HUDEP-2 (cell line): ENCODE measurements around the gene SULT1C3.

Experiments used
- DNase-seq, 76 experiments: peaks; one replicate each; lab custom pipeline; 2025; ENCODE audit not compliant: unreplicated experiment in 76 of 76; lab: John Stamatoyannopoulos, UW

The SULT1C3 gene

DNA sequence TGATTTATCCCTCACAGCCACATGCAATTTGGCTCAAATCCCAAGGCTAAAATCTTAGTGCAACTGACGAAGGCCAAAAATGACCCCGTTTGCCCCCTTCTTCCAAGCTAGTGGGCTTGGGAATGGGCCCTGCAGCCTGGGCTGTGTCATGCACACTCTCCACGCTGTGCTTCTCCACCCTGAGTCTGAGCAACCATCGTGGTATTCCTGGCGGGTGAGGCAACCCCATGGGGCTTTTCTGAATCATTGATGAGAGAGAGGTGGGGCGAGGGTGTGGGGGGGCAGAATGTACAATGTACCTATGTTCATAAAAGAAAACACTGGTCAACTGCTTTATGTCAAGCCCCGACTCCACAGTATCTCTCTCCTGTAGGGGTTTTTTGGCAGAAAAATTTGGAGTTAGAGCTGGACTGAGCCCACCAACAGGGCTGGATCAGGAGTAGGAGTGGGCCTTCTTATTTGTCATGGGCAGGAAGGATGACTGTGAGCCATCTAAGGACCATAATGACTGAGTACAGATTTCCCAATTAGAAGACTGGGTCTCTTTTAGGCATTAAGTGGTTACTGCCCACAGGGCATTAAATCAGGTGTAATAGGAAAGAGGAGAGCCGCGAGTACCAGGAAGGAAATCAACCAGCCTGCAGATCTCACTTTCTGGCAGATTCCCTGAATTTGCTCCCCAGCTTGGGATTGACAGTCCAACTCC lies 57.8 kb downstream of the SULT1C3 start:
- DNase-seq: no peak

DNA sequence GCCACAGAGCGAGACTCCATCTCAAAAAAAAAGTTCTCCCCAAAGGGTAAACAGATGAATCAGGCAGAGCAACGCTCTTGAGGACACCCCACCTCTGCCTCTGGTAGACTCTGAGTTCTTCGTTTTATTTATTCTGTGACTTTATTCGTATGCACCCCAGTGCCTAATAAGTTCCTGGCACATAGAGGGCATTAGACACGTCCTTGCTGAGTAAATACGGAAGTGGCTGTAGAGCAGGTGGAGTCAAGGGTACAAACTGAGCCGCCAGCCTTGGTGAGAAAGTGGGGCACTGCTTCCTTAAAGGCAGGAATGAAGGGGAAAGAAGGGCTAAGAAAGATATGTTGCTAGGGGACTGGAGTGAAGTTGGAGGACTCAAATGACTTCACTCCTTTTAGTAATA lies 61.8 kb downstream of the SULT1C3 start:
- DNase-seq: no peak

DNA sequence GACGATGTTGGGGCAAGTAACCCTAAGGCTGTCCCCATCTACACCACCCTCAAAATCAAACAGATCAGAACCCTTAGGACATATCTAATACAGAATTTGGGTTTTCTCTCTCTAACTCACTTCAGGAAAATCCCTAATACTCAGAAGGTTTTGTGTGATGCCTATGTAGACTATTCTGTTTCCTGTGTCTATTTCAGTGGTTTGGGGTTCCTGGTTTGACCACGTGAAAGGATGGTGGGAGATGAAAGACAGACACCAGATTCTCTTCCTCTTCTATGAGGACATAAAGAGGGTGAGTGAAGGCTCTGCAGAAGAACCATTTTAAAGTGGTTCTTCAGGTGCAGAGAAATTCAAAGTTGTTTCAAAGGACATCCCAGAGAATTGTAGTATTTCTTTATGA lies 65.2 kb downstream of the SULT1C3 start:
- no peak for DNase-seq

DNA sequence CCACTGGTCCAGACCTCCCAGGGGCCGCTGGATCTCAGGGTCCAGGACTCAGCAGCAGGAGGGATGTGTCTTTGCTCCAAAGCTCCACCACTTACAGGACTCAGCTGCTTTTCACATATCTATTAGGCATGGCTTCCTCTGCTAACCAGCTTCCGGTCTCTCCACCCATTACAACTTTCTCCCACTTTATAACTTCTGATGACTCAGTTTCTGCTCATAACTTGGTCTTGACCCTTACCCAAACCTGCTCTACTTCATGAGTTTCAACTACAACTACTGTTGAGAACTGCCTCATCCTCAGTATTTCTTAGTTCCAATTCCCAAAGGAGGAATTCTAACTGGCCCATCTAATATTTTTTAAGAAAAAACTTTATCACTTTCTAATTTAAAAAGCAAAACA lies 66.1 kb downstream of the SULT1C3 start:
- no peak for DNase-seq

DNA sequence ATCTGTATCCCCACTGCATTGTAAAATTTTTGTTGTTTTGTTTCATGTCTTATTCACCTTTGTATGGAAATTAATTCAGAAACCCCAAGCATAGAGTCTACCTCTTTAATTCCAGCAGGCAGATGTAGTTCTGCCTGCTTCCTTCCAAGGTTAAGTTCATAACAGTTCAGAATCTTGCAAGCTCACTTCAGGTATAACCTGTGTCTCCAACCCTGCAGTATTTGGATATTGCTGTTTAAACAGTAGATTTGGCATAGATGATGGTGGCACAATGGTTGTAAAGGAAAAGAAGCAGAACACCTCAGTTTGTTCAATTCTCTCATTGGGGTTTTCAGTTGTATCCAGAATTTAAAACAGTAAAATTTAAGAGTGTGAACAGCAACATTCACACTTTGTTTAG lies 70.1 kb downstream of the SULT1C3 start:
- DNase-seq: no peak
